Measurements from ENCODE around the gene TMA7.

The TMA7 gene

DNA sequence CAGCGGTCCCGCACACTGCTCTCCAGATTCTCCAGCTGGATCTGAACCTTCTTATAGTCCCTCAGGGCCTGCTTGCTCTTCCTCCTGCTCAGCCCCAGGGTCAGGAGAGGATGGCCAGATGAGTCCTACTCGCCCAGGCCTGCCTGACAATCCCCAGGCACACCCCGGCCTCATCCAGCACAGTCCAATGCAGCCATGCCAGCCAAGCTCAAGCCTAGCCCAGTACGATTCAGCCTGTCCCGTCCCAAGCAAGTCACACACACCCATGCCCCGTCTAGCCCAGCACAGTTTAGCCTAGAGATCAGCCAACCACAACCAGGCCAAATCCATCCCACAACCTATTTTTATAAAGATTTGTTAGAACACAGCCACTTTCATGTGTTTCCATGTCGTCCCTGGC is 27.0 kb upstream of the TMA7 start:
- no peak for DNase-seq (ENCODE audit: low spot score)
- in situ Hi-C loops (cut with MboI; ENCODE audit: low pct_unique_long_range_greater_than_20kb, low sequenced_read_pairs, unreplicated experiment) = no loop called here
- TF ChIP-seq, protein P1, sequence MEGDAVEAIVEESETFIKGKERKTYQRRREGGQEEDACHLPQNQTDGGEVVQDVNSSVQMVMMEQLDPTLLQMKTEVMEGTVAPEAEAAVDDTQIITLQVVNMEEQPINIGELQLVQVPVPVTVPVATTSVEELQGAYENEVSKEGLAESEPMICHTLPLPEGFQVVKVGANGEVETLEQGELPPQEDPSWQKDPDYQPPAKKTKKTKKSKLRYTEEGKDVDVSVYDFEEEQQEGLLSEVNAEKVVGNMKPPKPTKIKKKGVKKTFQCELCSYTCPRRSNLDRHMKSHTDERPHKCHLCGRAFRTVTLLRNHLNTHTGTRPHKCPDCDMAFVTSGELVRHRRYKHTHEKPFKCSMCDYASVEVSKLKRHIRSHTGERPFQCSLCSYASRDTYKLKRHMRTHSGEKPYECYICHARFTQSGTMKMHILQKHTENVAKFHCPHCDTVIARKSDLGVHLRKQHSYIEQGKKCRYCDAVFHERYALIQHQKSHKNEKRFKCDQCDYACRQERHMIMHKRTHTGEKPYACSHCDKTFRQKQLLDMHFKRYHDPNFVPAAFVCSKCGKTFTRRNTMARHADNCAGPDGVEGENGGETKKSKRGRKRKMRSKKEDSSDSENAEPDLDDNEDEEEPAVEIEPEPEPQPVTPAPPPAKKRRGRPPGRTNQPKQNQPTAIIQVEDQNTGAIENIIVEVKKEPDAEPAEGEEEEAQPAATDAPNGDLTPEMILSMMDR (IDR thresholded peaks at IDR 0.05; ENCODE audit: extremely low read depth, insufficient read depth, missing control alignments) = no peak

DNA sequence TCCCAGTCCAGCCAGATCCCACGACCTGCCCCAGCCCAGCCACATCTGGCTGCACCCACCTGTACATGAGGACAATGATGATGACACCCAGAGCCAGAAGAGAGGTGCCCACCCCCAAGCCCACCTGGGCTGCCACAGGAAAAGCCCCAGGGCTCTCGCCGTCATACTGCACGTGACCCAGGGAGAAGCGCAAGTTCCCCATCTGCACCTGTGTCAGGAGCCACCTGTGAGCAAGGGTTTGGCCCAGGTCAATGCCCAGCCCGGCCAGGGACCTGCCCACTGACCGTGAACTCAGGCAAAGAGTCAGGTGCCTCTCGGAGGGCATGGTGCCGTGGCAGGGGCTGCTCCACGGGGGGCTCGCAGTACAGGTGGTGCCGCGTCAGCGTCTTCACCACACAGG is 26.4 kb upstream of the TMA7 start:
- no peak for DNase-seq (ENCODE audit: low spot score)
- TF ChIP-seq, protein P1 (IDR thresholded peaks at IDR 0.05; ENCODE audit: extremely low read depth, insufficient read depth, missing control alignments) = no peak
- in situ Hi-C loops (cut with MboI; ENCODE audit: low pct_unique_long_range_greater_than_20kb, low sequenced_read_pairs, unreplicated experiment) = no loop called here

DNA sequence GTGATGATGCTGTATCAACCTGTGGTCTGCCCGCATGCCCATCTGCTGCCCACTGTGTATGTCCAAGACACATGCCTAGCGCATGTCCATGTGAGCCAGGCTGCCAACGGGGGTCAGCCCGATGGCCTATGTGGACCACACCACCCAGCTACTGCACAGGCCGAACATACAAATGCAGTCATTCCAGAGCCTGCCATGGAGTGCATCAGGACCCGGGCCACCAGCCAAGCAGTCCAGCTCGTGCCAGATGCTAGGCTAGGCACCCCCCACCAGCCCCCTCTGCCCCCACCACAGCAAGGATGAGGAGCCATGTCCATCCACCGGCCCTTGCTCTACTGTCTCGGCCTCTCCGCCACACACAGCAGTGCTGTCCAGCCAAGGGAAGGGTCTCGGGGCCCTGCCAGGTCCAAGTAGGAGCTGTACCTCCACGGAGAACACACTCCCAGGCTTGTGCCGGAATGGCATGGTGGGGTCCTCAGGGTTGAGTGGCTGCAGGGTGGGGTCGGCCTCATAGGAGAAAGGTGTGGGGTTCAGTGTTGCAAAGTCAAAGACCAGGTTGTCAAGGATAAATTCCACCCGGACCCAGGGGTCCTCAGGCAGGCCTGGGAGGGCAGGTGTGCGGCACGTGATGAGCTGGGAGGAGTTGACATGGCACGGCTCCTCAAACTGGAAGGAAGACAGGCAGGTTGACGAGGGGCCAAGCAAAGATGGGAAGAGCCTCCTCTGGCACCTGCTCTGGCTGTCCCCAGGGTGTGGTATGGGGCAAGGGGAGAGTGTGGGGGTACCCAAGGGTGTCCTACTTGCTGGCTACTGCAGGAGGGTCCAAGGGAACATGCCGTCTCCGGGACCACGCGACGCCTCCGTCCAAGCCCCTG is 25.4 kb upstream of the TMA7 start:
- DNase-seq (ENCODE audit: low spot score) = no peak
- in situ Hi-C loops (cut with MboI; ENCODE audit: low pct_unique_long_range_greater_than_20kb, low sequenced_read_pairs, unreplicated experiment) = no loop called here
- TF ChIP-seq, protein P1 (IDR thresholded peaks at IDR 0.05; ENCODE audit: extremely low read depth, insufficient read depth, missing control alignments) = no peak

DNA sequence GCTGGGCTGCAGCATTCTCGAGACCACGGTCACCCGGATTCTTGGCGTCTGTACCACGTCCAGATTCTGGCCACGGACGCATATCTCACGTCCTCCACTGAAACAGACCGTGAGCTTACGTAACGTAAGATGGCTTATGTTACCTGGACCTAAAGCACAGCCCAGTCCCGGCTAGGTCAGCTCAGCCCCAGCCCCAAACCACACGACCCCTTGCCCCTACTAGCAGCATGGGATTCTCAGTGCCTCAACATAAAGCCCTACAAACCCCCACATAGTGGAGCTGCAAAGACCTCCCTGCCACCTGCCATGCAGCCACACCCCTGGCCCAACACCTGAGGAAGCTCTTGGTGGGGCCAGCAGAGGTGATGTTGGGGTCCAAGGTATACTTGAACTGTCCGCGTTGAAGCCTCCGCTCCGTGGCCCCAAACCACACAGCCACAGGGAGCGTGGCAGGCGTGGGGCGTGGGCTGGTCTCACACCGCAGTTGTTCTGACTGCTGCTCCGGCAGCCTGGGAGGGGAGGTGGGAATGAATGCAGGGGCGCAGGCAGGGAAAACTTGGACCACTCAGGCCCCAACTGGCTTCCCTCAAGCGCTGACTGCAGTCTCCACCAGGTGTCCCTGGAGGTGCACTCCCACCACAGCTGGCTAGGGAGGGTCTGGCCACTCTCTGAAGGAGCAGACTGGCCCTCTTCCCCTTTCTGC is 24.7 kb upstream of the TMA7 start:
- in situ Hi-C loops (cut with MboI; ENCODE audit: low pct_unique_long_range_greater_than_20kb, low sequenced_read_pairs, unreplicated experiment) = no loop called here
- TF ChIP-seq, protein P1 (IDR thresholded peaks at IDR 0.05; ENCODE audit: extremely low read depth, insufficient read depth, missing control alignments) = no peak
- DNase-seq (ENCODE audit: low spot score) = no peak

DNA sequence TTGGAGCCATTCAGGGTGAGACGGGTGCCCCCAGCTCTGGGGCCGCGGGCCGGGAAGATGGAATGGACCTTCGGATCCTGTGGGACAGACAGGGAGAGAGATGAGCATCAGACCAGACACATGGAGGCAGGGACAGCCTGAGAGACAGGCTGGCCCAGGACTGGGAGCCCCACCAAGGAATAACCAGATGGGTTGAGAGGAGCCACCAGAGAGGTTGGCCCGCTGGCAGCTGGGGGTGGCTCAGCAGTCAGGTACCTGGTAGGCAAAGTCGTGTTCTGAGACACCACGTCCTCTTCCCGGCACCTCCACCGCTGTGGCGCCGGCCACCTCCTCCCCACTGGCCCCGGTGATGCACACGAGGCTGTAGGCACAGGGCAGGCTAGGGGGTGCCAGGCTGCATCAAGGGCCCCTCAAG is 24.0 kb upstream of the TMA7 start:
- DNase-seq (ENCODE audit: low spot score) = no peak
- in situ Hi-C loops (cut with MboI; ENCODE audit: low pct_unique_long_range_greater_than_20kb, low sequenced_read_pairs, unreplicated experiment) = no loop called here
- TF ChIP-seq, protein P1 (IDR thresholded peaks at IDR 0.05; ENCODE audit: extremely low read depth, insufficient read depth, missing control alignments) = no peak

DNA sequence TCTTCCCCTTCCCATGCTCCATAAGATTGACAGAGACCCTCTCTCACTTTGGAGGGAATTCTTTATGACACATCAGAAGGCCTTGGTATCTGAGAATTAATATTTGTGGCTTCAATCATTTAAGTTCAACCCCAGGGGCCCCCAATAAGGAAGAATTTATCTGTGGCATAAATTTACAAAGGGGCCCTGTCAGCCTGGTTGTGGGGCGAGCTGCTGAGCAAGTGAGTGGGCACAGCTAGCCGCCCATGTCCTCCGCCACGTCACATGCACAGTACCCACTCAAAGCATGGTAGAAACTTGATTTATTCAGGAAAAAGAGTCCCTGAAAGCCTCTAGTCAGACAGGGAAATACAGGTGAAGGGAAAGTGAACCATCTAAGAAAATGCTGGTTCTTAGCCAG is 23.5 kb upstream of the TMA7 start:
- in situ Hi-C loops (cut with MboI; ENCODE audit: low pct_unique_long_range_greater_than_20kb, low sequenced_read_pairs, unreplicated experiment) = no loop called here
- TF ChIP-seq, protein P1 (IDR thresholded peaks at IDR 0.05; ENCODE audit: extremely low read depth, insufficient read depth, missing control alignments) = no peak
- no peak for DNase-seq (ENCODE audit: low spot score)

Measured in GM13977 (cell line).